ENCODE results near the gene HAAO. TPM values are rescaled to one million over a fixed set of nuclear protein-coding genes. Genes with fewer than 3 reads are reported as not detected.

HAAO gene
- total and polyA plus RNA-seq, 2 of the 8 experiments (the other 6 are each of a cell fraction or from before 2014, with no cell fraction given), result 2.5 to 7.0 TPM

DNA sequence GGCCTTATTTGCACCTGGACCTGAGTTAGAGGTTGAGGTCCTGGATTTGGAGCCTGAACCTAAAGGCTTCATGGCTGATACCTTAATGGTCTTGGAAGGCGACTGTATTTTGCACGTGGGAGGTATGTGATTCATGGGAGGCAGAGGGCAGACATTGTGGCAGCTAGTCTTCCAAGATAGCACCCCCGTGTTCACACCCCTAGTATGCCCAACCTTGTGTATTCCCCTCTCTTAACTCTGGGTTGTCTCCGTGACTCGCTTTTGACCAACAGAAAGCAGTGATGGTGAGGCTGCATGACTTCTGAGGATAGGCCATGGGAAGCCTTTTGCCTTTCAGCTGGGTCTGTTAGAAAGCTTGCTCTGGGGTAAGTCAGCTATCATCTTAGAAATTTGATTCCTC lies 45.8 kb upstream of the HAAO start:
- no peak overlapping the region for H4K91ac ChIP-seq (replicated peaks; ENCODE audit: insufficient read length, low read length)
- ChIA-PET CTCF (ENCODE audit: partially characterized antibody) (interaction anchor here (0.6 to 15.1 kb wide), 6 partner anchors 9 to 836 kb away, joined by 3 to 137 read pairs (median 4); no protein-coding TSS in a partner anchor), POLR2A (ENCODE audit: partially characterized antibody) (interaction anchor here (1.2 kb wide), 1 partner anchor 19 kb away, joined by 4 read pairs; no protein-coding TSS in a partner anchor)
- no peak overlapping the region for H2BK5ac ChIP-seq (ENCODE audit: low read depth, low read length)
- TF ChIP-seq CHD2 (IDR thresholded peaks at IDR 0.05; ENCODE audit: low read length) (no peak), MAFK (IDR thresholded peaks at IDR 0.05; ENCODE audit: low read depth, low read length) (no peak), TBP (IDR thresholded peaks at IDR 0.05; ENCODE audit: low read depth, low read length) (no peak), KDM1A (IDR thresholded peaks at IDR 0.05; ENCODE audit: borderline replicate concordance, low read length) (no peak), ASH2L (IDR thresholded peaks at IDR 0.05; ENCODE audit: low read length) (no peak), ZNF274 (IDR thresholded peaks at IDR 0.05; ENCODE audit: borderline replicate concordance, extremely low read depth, low read length) (no peak), FOSL1 (IDR thresholded peaks at IDR 0.05; ENCODE audit: insufficient read depth, low read depth, low read length) (no peak)
- TF ChIP-seq, protein P1, sequence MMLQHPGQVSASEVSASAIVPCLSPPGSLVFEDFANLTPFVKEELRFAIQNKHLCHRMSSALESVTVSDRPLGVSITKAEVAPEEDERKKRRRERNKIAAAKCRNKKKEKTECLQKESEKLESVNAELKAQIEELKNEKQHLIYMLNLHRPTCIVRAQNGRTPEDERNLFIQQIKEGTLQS (IDR thresholded peaks at IDR 0.05; ENCODE audit: insufficient read depth, low read depth, low read length), result no peak
- H3K79me1 ChIP-seq (ENCODE audit: low read depth, low read length), result no peaks in the 10 kb centered on the region
- H3K9ac ChIP-seq (replicated peaks in 1 of 4; ENCODE audit: extremely low read depth in 1 of 4, low read depth in 3 of 4, low read length in 3 of 4), result no peak overlapping the region
- no peak overlapping the region for H3K23ac ChIP-seq (ENCODE audit: insufficient read length)
- H3K4ac ChIP-seq (replicated peaks; ENCODE audit: insufficient read length, low read depth, low read length), result no peak overlapping the region
- no peaks in the 10 kb centered on the region for H3K27me3 ChIP-seq (replicated peaks in 1 of 4; ENCODE audit: control insufficient read depth in 3 of 4, extremely low read depth in 1 of 4, insufficient read depth in 3 of 4, low read length in 3 of 4)
- no peak overlapping the region for H3K27ac ChIP-seq (ENCODE audit: low read depth, low read length)
- H4K8ac ChIP-seq (ENCODE audit: extremely low read depth, insufficient read depth, low read length), result no peak overlapping the region
- H3K18ac ChIP-seq (ENCODE audit: extremely low read depth, low read length), result no peak overlapping the region
- FAIRE-seq, result no peak
- no peak overlapping the region for H4K5ac ChIP-seq (ENCODE audit: insufficient read length, low read depth, low read length)
- DNase-seq (ENCODE audit: low read depth in 1 of 2, low spot score in 2 of 2), result peak in 1 of 2 experiments; percentile 26
- H3K9me3 ChIP-seq (ENCODE audit: insufficient read depth in 2 of 2, low read depth in 1 of 2, low read length in 1 of 2), result no peaks in the 10 kb centered on the region
- no peak overlapping the region for H2AK5ac ChIP-seq (ENCODE audit: low read depth, low read length)
- H3K4me1 ChIP-seq (replicated peaks in 1 of 4; ENCODE audit: control insufficient read depth in 3 of 4, insufficient read depth in 4 of 4, low read length in 3 of 4), result no peaks in the 10 kb centered on the region
- H3K4me3 ChIP-seq (ENCODE audit: extremely low read depth in 1 of 4, insufficient read depth in 2 of 4, low read depth in 3 of 4, low read length in 4 of 4), result no peak overlapping the region
- WGBS, 2 experiments (ENCODE audit: extremely low coverage in 1 of 2, insufficient coverage in 1 of 2, insufficient read length in 1 of 2, insufficient replicate concordance in 2 of 2, low coverage in 1 of 2, low lambda C conversion rate in 2 of 2, missing lambda C conversion rate in 1 of 2), result 96% methylated on average over 5 of the region's 5 CpGs; no CpG with 5 or more reads in 1 of the 2 experiments
- no peak overlapping the region for H3K4me2 ChIP-seq (ENCODE audit: insufficient read depth in 1 of 2, low read depth in 2 of 2, low read length in 2 of 2)
- no peaks in the 10 kb centered on the region for H3K79me2 ChIP-seq (ENCODE audit: control insufficient read depth in 1 of 2, insufficient read depth in 2 of 2, low read length in 2 of 2)
- H2BK20ac ChIP-seq (ENCODE audit: low read length), result no peak overlapping the region
- no peak overlapping the region for H3K56ac ChIP-seq (replicated peaks; ENCODE audit: insufficient read length, low read depth, low read length)
- no peaks in the 10 kb centered on the region for H3K23me2 ChIP-seq (ENCODE audit: low read depth, low read length)
- H4K20me1 ChIP-seq (replicated peaks in 1 of 2; ENCODE audit: control insufficient read depth in 1 of 2, insufficient read depth in 2 of 2, low read length in 2 of 2), result no peaks in the 10 kb centered on the region
- no peak overlapping the region for H2BK120ac ChIP-seq (replicated peaks; ENCODE audit: low read depth, low read length)
- H3K36me3 ChIP-seq (ENCODE audit: control insufficient read depth in 2 of 4, insufficient read depth in 4 of 4, low read length in 3 of 4), result no peaks in the 10 kb centered on the region
- H2AFZ ChIP-seq (ENCODE audit: low read length), result no peak overlapping the region
- no peak overlapping the region for H3K14ac ChIP-seq (ENCODE audit: insufficient read length)
- no peak overlapping the region for H2BK15ac ChIP-seq (ENCODE audit: low read length)
- H2BK12ac ChIP-seq (ENCODE audit: low read depth, low read length), result no peak overlapping the region

Data from H1 (cell line).